HepG2 (cell line): ENCODE measurements around the gene NUDT7. TPM values are rescaled to one million over a fixed set of nuclear protein-coding genes. Genes with fewer than 3 reads are reported as not detected.

ENCODE experiments used
- ATAC-seq: fragments of 200-7000 bp; cut with Tn5 transposase; 3 replicates; pipeline ENCODE4 v1.9.1; 2020; ENCODE audit warnings: mild to moderate bottlenecking, moderate library complexity
- BruUV-seq: library from RNA; stranded (reverse); fragments of 400-500 nt; replicated peaks from 2 replicates; lab custom pipeline; 2021; lab: Mats Ljungman, UMichigan
- CTCF ChIA-PET: fragments of 300-600 bp; formaldehyde crosslinking; extraction: SDS; loops from one replicate; lab custom pipeline; 2021; ENCODE audit warnings: low total read pairs, inconsistent platforms, low intra/inter-chr PET ratio; lab: Yijun Ruan, JAX
- POLR2A ChIA-PET: fragments of 350-600 bp; sonication (Branson Sonifier 250); formaldehyde crosslinking; loops from one replicate; lab custom pipeline; 2020; ENCODE audit warnings: antibody characterized with exemption, inconsistent platforms; lab: Yijun Ruan, JAX
- DNase-seq: peaks from one replicate; pipeline ENCODE4 v3.0.0-alpha.2; 2015; ENCODE audit warnings: low spot score
- FAIRE-seq: peaks from 3 replicates; lab custom pipeline; 2011; peaks lifted over from hg19 to GRCh38; lab: Jason Lieb, UNC
- H2AFZ ChIP-seq: one replicate; pipeline ENCODE4 v1.6.1; 2011; ENCODE audit warnings: low read length, inconsistent platforms
- H3K27ac ChIP-seq: fragments of 300-600 bp; 3 replicates; pipeline ENCODE4 v1.8.0; 2011; ENCODE audit warnings: mixed run types, mild to moderate bottlenecking, mixed read lengths, low read length, inconsistent platforms; ENCODE audit not compliant: insufficient read depth; ENCODE audit errors: extremely low read length
- H3K27me3 ChIP-seq, 2 experiments: fragments of 200-600 bp in 1 of 2; 2 replicates in 1 of 2; 3 replicates in 1 of 2; pipeline versions ENCODE4 v1.6.0 to v1.8.0; 2011; ENCODE audit warnings: low read length in 2 of 2, mild to moderate bottlenecking in 2 of 2, moderate library complexity in 2 of 2, inconsistent platforms in 1 of 2; ENCODE audit not compliant: insufficient read depth in 2 of 2, control insufficient read depth in 1 of 2
- H3K36me3 ChIP-seq, 2 experiments: fragments of 200-600 bp in 1 of 2; replicated peaks in 1 of 2; 2 replicates in 1 of 2; 3 replicates in 1 of 2; pipeline versions ENCODE4 v1.5.1 to v1.8.0; 2011; ENCODE audit warnings: low read length in 2 of 2, inconsistent platforms in 1 of 2; ENCODE audit not compliant: insufficient read depth in 2 of 2, control insufficient read depth in 1 of 2
- H3K4me1 ChIP-seq: 2 replicates; pipeline ENCODE4 v1.5.1; 2012; ENCODE audit warnings: low read length, inconsistent platforms; ENCODE audit not compliant: insufficient read depth
- H3K4me2 ChIP-seq: 2 replicates; pipeline ENCODE4 v1.6.0; 2011; ENCODE audit warnings: low read depth, low read length, inconsistent platforms
- H3K4me3 ChIP-seq, 3 experiments: fragments of 200-600 bp in 1 of 3; sonication (generic), shearing (Covaris generic) in 1 of 3; replicated peaks in 1 of 3; 2 replicates each; pipeline ENCODE4 v1.5.1; 2011 to 2016; ENCODE audit warnings: low read length in 3 of 3, inconsistent platforms in 2 of 3, low read depth in 2 of 3, mild to moderate bottlenecking in 2 of 3, control low read depth in 1 of 3, mixed read lengths in 1 of 3; ENCODE audit not compliant: insufficient read depth in 1 of 3
- H3K79me2 ChIP-seq: one replicate; pipeline ENCODE4 v1.6.1; 2011; ENCODE audit warnings: low read length, inconsistent platforms; ENCODE audit not compliant: insufficient read depth
- H3K9ac ChIP-seq: 2 replicates; pipeline ENCODE4 v1.6.0; 2011; ENCODE audit warnings: mild to moderate bottlenecking, low read depth, low read length, inconsistent platforms; ENCODE audit not compliant: insufficient read depth
- H3K9me3 ChIP-seq: 2 replicates; pipeline ENCODE4 v1.5.1; 2012; ENCODE audit warnings: mild to moderate bottlenecking, low read length
- H4K20me1 ChIP-seq: 2 replicates; pipeline ENCODE4 v1.6.0; 2011; ENCODE audit warnings: inconsistent platforms, mild to moderate bottlenecking, low read length, moderate library complexity; ENCODE audit not compliant: insufficient read depth
- ARID3A ChIP-seq: IDR thresholded peaks from 2 replicates; pipeline ENCODE4 v1.6.1; 2012; ENCODE audit warnings: low read depth, low read length, improper control_type of control experiment
- BHLHE40 ChIP-seq: IDR thresholded peaks from 2 replicates; pipeline ENCODE4 v1.6.1; 2011; ENCODE audit warnings: low read length, improper control_type of control experiment
- CREB1 ChIP-seq, 2 experiments: fragments of 450-650 bp in 1 of 2; IDR thresholded peaks; 2 replicates each; pipeline ENCODE4 v1.6.1; 2016 to 2017; ENCODE audit warnings: control low read depth in 1 of 2, mild to moderate bottlenecking in 1 of 2, missing compliant biosample characterization in 1 of 2, missing genetic modification characterization in 1 of 2
- HNF4A ChIP-seq: sonication (generic); formaldehyde crosslinking; IDR thresholded peaks from 2 replicates; pipeline ENCODE4 v1.4.0; 2020; ENCODE audit warnings: missing genetic modification reagents
- KLF9 ChIP-seq: IDR thresholded peaks from 2 replicates; pipeline ENCODE4 v1.6.1; 2016; ENCODE audit warnings: low read depth
- MAZ ChIP-seq, 2 experiments: sonication (generic) in 1 of 2; formaldehyde crosslinking in 1 of 2; IDR thresholded peaks; 2 replicates each; pipeline versions ENCODE4 v1.5.0 to v1.6.1; 2012 to 2020; ENCODE audit warnings: low read depth in 2 of 2, mild to moderate bottlenecking in 2 of 2, borderline replicate concordance in 1 of 2, improper control_type of control experiment in 1 of 2, low read length in 1 of 2, missing genetic modification reagents in 1 of 2, moderate library complexity in 1 of 2
- NR2C2 ChIP-seq: sonication (generic); formaldehyde crosslinking; IDR thresholded peaks from 2 replicates; pipeline ENCODE4 v1.4.0; 2020; ENCODE audit warnings: missing genetic modification reagents, mild to moderate bottlenecking, moderate library complexity, borderline replicate concordance
- NR3C1 ChIP-seq: sonication (generic); formaldehyde crosslinking; IDR thresholded peaks from 2 replicates; pipeline ENCODE4 v1.4.0; 2020; ENCODE audit warnings: missing genetic modification reagents
- PCBP1 ChIP-seq: fragments of 200-400 bp; formaldehyde crosslinking; IDR thresholded peaks from 2 replicates; pipeline ENCODE4 v1.6.1; 2017; ENCODE audit warnings: mild to moderate bottlenecking, low read depth, low read length, borderline replicate concordance
- SYNCRIP ChIP-seq: fragments of 200-400 bp; formaldehyde crosslinking; IDR thresholded peaks from 2 replicates; pipeline ENCODE4 v1.6.1; 2018; ENCODE audit warnings: mild to moderate bottlenecking, low read depth, low read length; ENCODE audit not compliant: insufficient read depth
- ZBTB1 ChIP-seq: sonication (generic); formaldehyde crosslinking; IDR thresholded peaks from 2 replicates; pipeline ENCODE4 v1.4.0; 2020; ENCODE audit warnings: missing genetic modification reagents, borderline replicate concordance
- ZBTB37 ChIP-seq: sonication (generic); formaldehyde crosslinking; IDR thresholded peaks from 2 replicates; pipeline ENCODE4 v1.4.0; 2020; ENCODE audit warnings: mild to moderate bottlenecking, missing genetic modification reagents
- ZFYVE20 ChIP-seq: sonication (generic); formaldehyde crosslinking; IDR thresholded peaks from 2 replicates; pipeline ENCODE4 v1.8.0; 2023; ENCODE audit warnings: low read depth, mild to moderate bottlenecking, moderate library complexity, missing genetic modification reagents, borderline replicate concordance
- ZNF687 ChIP-seq: sonication (generic); formaldehyde crosslinking; IDR thresholded peaks from 2 replicates; pipeline ENCODE4 v1.5.1; 2020; ENCODE audit warnings: mild to moderate bottlenecking, missing genetic modification reagents, moderate library complexity
- ZNF816 ChIP-seq: sonication (generic); formaldehyde crosslinking; IDR thresholded peaks from 2 replicates; pipeline ENCODE4 v1.8.0; 2022; ENCODE audit warnings: missing genetic modification reagents, mild to moderate bottlenecking, borderline replicate concordance
- WGBS: methylation state at CpG from one replicate; pipeline ENCODE4 v1.1.6; 2017; ENCODE audit warnings: low lambda C conversion rate; 5-methylcytosine and 5-hydroxymethylcytosine counted together
- in situ Hi-C: cut with HindIII; loops from 2 replicates; pipeline ENCODE4 v1.10.0; 2017; ENCODE audit warnings: low pct_unique_long_range_greater_than_20kb; ENCODE audit not compliant: extremely low pct_ligation_motif_present
- intact Hi-C: fragments of 100-400 bp; cut with micrococcal nuclease; formaldehyde crosslinking; loops from one replicate; pipeline ENCODE4 v1.10.0; 2022; ENCODE audit not compliant: unreplicated experiment
- polyA plus RNA-seq, 8 experiments: library from polyadenylated mRNA; depleted of rRNA in 3 of 8; stranded (reverse) in 7 of 8; unstranded in 1 of 8; fragments of >200 nt; fragmentation: Illumina TruSeq in 4 of 8; extraction: Trizol in 4 of 8; gene quantifications; 2 replicates each; pipeline versions ENCODE4 v1.2.1 to v1.2.3, GENCODE V29; 2011 to 2016; ENCODE audit warnings: low read depth in 4 of 8, missing spikeins in 1 of 8, mixed read lengths in 1 of 8; ENCODE audit not compliant: insufficient read depth in 1 of 8
- total RNA-seq, 5 experiments: library from RNA; depleted of rRNA; stranded (reverse); fragments of >200 nt; fragmentation: Illumina TruSeq; extraction: Trizol; gene quantifications; 2 replicates each; pipeline ENCODE4 v1.2.3, GENCODE V29; 2016; ENCODE audit warnings: low read depth in 1 of 5

Gene NUDT7
- total and polyA plus RNA-seq, 2 of the 13 experiments (the other 11 are each of a cell fraction or from before 2014, with no cell fraction given), result 14.3 to 23.9 TPM

GRCh38 chr16:77711179-77711578 is 11.1 kb upstream of the NUDT7 start (continued):
- TF ChIP-seq ARID3A (no peak), ZBTB1 (CRISPR knock-in tag) (no peak), SYNCRIP (no peak), ZNF687 (CRISPR knock-in tag) (no peak), PCBP1 (no peak)

- Histone ChIP-seq H3K9me3 (no peaks in the 10 kb centered on the region), H3K36me3 (no peaks in the 10 kb centered on the region), H4K20me1 (no peaks in the 10 kb centered on the region), H3K4me1 (peaks cover 10% of the 10 kb centered on the region; the same call in 1 of the 2 replicates), H3K27ac (no peak overlapping the region), H3K4me3 (0 out of 6 replicates have a peak overlapping the region, but pooled peaks of 1 of the 3 experiments have one; percentile 3), H3K4me2 (peak overlapping the region; percentile 53), H3K79me2 (no peaks in the 10 kb centered on the region), H3K9ac (no peak overlapping the region), H3K27me3 (no peaks in the 10 kb centered on the region; a peak in 1 of 5 replicates), H2AFZ (no peak overlapping the region)
- FAIRE-seq (peak; percentile 74), DNase-seq (peak; percentile 52), ATAC-seq (peak; percentile 90)
- CTCF ChIA-PET, result no interaction called here
- BruUV-seq, result no TSS peak
- intact Hi-C loops (no loop called here), in situ Hi-C loops (no loop called here)
- POLR2A ChIA-PET, result interaction anchor here (1.0 kb wide), 1 partner anchor 11 kb away, joined by 3 read pairs; the partner anchor contains the start of gene NUDT7
- WGBS, result under 1% methylated on average over 5 of the region's 5 CpGs
- no peak for TF ChIP-seq ZBTB37 (CRISPR knock-in tag)
- TF ChIP-seq ZNF816 (CRISPR knock-in tag), result no peak
- peak; percentile 68; the same call in 1 of the 2 replicates for TF ChIP-seq HNF4A (CRISPR knock-in tag)
- no peak for TF ChIP-seq KLF9
- TF ChIP-seq ZFYVE20 (CRISPR knock-in tag), result no peak
- TF ChIP-seq NR2C2, result no peak
- TF ChIP-seq MAZ (IDR thresholded peaks at IDR 0.05; ENCODE audit: borderline replicate concordance, low read depth, low read length), result no peak
- 0 out of 2 replicates have a peak, but pooled peaks have one; percentile 39 for TF ChIP-seq MAZ (CRISPR knock-in tag; IDR thresholded peaks at IDR 0.05; ENCODE audit: low read depth)
- no peak for TF ChIP-seq CREB1 (IDR thresholded peaks at IDR 0.05)
- 0 out of 2 replicates have a peak, but pooled peaks have one; percentile 32 for TF ChIP-seq CREB1 (CRISPR knock-in tag; IDR thresholded peaks at IDR 0.05)
- peak; percentile 69; the same call in 1 of the 2 replicates for TF ChIP-seq BHLHE40
- TF ChIP-seq NR3C1 (CRISPR knock-in tag), result no peak
Measured at GRCh38 chr16:77711775-77712174, 10.5 kb upstream of the NUDT7 start.
